ENCODE data around the gene SCIN. TPM values are rescaled to one million over a fixed set of nuclear protein-coding genes. Genes with fewer than 3 reads are reported as not detected.
A peak's percentile ranks its signal among the peaks of the same experiment; 100 is the strongest.
"Not testable (repeated sequence)": the region's sequence is repeated elsewhere in the genome, so short reads cannot be mapped to it uniquely, and the experiment has no call there.

The SCIN gene
- total RNA-seq, 1 experiment from 2014 or later = 5.6 TPM

DNA sequence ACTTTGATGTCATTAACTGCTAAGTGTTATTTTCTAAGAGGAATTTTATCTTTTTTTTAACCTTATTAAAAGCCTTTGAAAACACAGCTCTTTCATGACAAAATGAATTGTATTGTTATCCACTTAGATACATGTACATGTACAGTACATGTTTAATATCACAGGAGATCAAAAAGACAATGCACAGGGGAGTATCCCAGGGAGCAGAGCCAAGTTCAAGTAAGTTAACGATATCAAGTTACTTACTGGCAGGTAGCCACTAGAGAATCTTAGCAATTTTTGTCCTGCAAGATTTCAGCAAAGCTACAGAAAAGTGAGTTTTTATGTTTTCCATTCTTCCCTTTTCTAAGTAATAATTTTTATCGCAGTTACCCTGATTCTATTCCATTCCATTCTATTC is 83.0 kb downstream of the SCIN start:
- Histone ChIP-seq H3K27me3 (ENCODE audit: control insufficient read depth, insufficient read depth, low read length) (no peaks in the 10 kb centered on the region), H3K4me3 (ENCODE audit: low read depth in 2 of 2, low read length in 2 of 2) (no peak overlapping the region), H3K4me1 (ENCODE audit: control insufficient read depth, insufficient read depth, low read length) (no peaks in the 10 kb centered on the region), H3K27ac (ENCODE audit: low read length) (no peak overlapping the region), H3K9me3 (ENCODE audit: control insufficient read depth, insufficient read depth, low read depth, low read length) (no peaks in the 10 kb centered on the region; the same call in 1 of the 2 replicates), H3K36me3 (ENCODE audit: control insufficient read depth, insufficient read depth, low read length) (no peaks in the 10 kb centered on the region)
- DNase-seq (ENCODE audit: low read depth, low spot score) (no peak), ATAC-seq (no peak)
- POLR2A ChIA-PET = no interaction called here
- TF ChIP-seq, protein P1, sequence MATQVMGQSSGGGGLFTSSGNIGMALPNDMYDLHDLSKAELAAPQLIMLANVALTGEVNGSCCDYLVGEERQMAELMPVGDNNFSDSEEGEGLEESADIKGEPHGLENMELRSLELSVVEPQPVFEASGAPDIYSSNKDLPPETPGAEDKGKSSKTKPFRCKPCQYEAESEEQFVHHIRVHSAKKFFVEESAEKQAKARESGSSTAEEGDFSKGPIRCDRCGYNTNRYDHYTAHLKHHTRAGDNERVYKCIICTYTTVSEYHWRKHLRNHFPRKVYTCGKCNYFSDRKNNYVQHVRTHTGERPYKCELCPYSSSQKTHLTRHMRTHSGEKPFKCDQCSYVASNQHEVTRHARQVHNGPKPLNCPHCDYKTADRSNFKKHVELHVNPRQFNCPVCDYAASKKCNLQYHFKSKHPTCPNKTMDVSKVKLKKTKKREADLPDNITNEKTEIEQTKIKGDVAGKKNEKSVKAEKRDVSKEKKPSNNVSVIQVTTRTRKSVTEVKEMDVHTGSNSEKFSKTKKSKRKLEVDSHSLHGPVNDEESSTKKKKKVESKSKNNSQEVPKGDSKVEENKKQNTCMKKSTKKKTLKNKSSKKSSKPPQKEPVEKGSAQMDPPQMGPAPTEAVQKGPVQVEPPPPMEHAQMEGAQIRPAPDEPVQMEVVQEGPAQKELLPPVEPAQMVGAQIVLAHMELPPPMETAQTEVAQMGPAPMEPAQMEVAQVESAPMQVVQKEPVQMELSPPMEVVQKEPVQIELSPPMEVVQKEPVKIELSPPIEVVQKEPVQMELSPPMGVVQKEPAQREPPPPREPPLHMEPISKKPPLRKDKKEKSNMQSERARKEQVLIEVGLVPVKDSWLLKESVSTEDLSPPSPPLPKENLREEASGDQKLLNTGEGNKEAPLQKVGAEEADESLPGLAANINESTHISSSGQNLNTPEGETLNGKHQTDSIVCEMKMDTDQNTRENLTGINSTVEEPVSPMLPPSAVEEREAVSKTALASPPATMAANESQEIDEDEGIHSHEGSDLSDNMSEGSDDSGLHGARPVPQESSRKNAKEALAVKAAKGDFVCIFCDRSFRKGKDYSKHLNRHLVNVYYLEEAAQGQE (IDR thresholded peaks at IDR 0.05; ENCODE audit: insufficient read depth in 1 of 2, low read depth in 2 of 2, low read length in 1 of 2) = no peak
- TF ChIP-seq, protein P2, sequence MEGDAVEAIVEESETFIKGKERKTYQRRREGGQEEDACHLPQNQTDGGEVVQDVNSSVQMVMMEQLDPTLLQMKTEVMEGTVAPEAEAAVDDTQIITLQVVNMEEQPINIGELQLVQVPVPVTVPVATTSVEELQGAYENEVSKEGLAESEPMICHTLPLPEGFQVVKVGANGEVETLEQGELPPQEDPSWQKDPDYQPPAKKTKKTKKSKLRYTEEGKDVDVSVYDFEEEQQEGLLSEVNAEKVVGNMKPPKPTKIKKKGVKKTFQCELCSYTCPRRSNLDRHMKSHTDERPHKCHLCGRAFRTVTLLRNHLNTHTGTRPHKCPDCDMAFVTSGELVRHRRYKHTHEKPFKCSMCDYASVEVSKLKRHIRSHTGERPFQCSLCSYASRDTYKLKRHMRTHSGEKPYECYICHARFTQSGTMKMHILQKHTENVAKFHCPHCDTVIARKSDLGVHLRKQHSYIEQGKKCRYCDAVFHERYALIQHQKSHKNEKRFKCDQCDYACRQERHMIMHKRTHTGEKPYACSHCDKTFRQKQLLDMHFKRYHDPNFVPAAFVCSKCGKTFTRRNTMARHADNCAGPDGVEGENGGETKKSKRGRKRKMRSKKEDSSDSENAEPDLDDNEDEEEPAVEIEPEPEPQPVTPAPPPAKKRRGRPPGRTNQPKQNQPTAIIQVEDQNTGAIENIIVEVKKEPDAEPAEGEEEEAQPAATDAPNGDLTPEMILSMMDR (IDR thresholded peaks at IDR 0.05) = no peak
- TF ChIP-seq TCF7L2 (IDR thresholded peaks at IDR 0.05; ENCODE audit: low read depth, low read length) (no peak), POLR2AphosphoS5 (IDR thresholded peaks at IDR 0.05; ENCODE audit: low read depth, low read length) (no peak), SIN3A (IDR thresholded peaks at IDR 0.05; ENCODE audit: borderline replicate concordance, insufficient read depth, low read depth, low read length) (no peak)
- CTCF ChIA-PET = no interaction called here
- no TSS peak for BruUV-seq (replicated peaks)
- intact Hi-C loops (cut with micrococcal nuclease; ENCODE audit: unreplicated experiment) = no loop called here
- in situ Hi-C loops (cut with HindIII; ENCODE audit: low pct_unique_long_range_greater_than_20kb, low sequenced_read_pairs) = no loop called here

DNA sequence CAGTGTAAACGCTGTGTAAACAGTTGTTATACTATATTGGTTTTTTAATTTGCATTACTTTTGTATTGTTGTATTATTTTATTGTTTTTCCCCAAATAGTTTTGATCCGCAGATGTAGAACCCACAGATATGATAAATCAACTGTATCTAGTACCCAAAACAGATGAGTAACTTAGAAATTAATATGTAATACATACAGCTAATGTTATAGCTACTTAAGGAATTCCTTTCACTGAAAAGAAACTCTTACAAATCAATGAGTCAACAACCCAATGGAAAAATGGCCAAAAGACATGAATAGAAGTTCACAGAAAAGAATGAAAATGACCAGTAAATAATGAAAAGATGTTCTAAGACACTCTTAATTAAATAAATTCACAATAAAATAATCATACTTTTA is 84.6 kb downstream of the SCIN start:
- no peaks in the 10 kb centered on the region; the same call in 1 of the 2 replicates for H3K9me3 ChIP-seq (ENCODE audit: control insufficient read depth, insufficient read depth, low read depth, low read length)
- H3K27ac ChIP-seq (ENCODE audit: low read length) = no peak overlapping the region
- intact Hi-C loops (cut with micrococcal nuclease; ENCODE audit: unreplicated experiment) = no loop called here
- BruUV-seq (replicated peaks) = no TSS peak
- POLR2A ChIA-PET = no interaction called here
- H3K36me3 ChIP-seq (ENCODE audit: control insufficient read depth, insufficient read depth, low read length) = no peaks in the 10 kb centered on the region
- no peaks in the 10 kb centered on the region for H3K27me3 ChIP-seq (ENCODE audit: control insufficient read depth, insufficient read depth, low read length)
- no peaks in the 10 kb centered on the region for H3K4me1 ChIP-seq (ENCODE audit: control insufficient read depth, insufficient read depth, low read length)
- DNase-seq (ENCODE audit: low read depth, low spot score) = no peak
- H3K4me3 ChIP-seq (ENCODE audit: low read depth in 2 of 2, low read length in 2 of 2) = no peak overlapping the region
- TF ChIP-seq, protein P2 (IDR thresholded peaks at IDR 0.05) = no peak
- TF ChIP-seq TCF7L2 (IDR thresholded peaks at IDR 0.05; ENCODE audit: low read depth, low read length) (no peak), POLR2AphosphoS5 (IDR thresholded peaks at IDR 0.05; ENCODE audit: low read depth, low read length) (no peak), SIN3A (IDR thresholded peaks at IDR 0.05; ENCODE audit: borderline replicate concordance, insufficient read depth, low read depth, low read length) (no peak)
- TF ChIP-seq, protein P1 (IDR thresholded peaks at IDR 0.05; ENCODE audit: insufficient read depth in 1 of 2, low read depth in 2 of 2, low read length in 1 of 2) = no peak
- no peak for ATAC-seq
- CTCF ChIA-PET = no interaction called here
- in situ Hi-C loops (cut with HindIII; ENCODE audit: low pct_unique_long_range_greater_than_20kb, low sequenced_read_pairs) = no loop called here

DNA sequence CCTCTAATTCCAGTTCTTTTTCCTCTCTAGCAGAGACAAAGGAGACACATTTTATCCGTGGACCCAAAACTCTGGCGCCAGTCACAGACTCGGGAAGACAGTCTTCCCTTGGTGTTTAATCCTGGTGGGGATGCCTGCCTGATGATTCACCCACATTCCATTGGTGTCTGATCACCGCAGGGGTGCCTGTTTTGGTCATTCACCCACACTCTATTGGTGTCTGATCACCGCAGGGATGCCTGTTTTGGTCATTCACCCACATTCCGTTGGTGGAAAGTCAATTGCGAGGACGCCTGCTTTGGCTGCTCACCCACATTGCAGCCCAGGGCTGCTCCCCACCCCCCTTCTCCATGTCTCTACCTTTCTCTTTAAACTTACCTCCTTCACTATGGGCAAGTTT is 89.9 kb downstream of the SCIN start:
- H3K4me3 ChIP-seq (ENCODE audit: low read depth in 2 of 2, low read length in 2 of 2); H3K36me3 ChIP-seq (ENCODE audit: control insufficient read depth, insufficient read depth, low read length); BruUV-seq (replicated peaks); H3K9me3 ChIP-seq (ENCODE audit: control insufficient read depth, insufficient read depth, low read depth, low read length); H3K27me3 ChIP-seq (ENCODE audit: control insufficient read depth, insufficient read depth, low read length); H3K4me1 ChIP-seq (ENCODE audit: control insufficient read depth, insufficient read depth, low read length); in situ Hi-C loops (cut with HindIII; ENCODE audit: low pct_unique_long_range_greater_than_20kb, low sequenced_read_pairs); CTCF ChIA-PET; intact Hi-C loops (cut with micrococcal nuclease; ENCODE audit: unreplicated experiment); DNase-seq (ENCODE audit: low read depth, low spot score); POLR2A ChIA-PET; H3K27ac ChIP-seq (ENCODE audit: low read length): not testable (repeated sequence)
- ATAC-seq = peak; percentile 81; the same call in 1 of the 2 replicates

DNA sequence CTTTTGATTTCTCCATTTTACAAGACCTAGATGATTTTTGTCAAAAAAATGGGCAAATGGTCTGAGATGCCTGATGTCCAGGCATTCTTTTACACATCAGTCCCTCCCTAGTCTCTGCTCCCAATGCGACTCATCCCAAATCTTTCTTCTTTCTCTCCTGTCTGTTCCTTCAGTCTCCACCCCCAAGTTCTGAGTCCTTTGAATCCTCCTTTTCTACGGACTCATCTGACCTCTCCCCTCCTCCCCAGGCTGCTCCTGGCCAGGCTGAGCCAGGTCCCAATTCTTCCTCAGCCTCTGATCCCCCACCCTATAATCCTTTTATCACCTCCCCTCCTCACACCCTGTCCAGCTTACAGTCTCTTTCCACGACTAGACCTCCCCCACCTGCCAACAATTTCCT is 90.5 kb downstream of the SCIN start:
- H3K27ac ChIP-seq (ENCODE audit: low read length); H3K9me3 ChIP-seq (ENCODE audit: control insufficient read depth, insufficient read depth, low read depth, low read length); H3K36me3 ChIP-seq (ENCODE audit: control insufficient read depth, insufficient read depth, low read length); CTCF ChIA-PET; BruUV-seq (replicated peaks); in situ Hi-C loops (cut with HindIII; ENCODE audit: low pct_unique_long_range_greater_than_20kb, low sequenced_read_pairs); H3K27me3 ChIP-seq (ENCODE audit: control insufficient read depth, insufficient read depth, low read length); POLR2A ChIA-PET; DNase-seq (ENCODE audit: low read depth, low spot score); intact Hi-C loops (cut with micrococcal nuclease; ENCODE audit: unreplicated experiment); H3K4me3 ChIP-seq (ENCODE audit: low read depth in 2 of 2, low read length in 2 of 2); H3K4me1 ChIP-seq (ENCODE audit: control insufficient read depth, insufficient read depth, low read length); ATAC-seq: not testable (repeated sequence)

All from Panc1 (cell line).